Measurements from ENCODE around the gene CCL8. TPM values are rescaled to one million over a fixed set of nuclear protein-coding genes. Genes with fewer than 3 reads are reported as not detected.
A peak's percentile ranks its signal among the peaks of the same experiment; 100 is the strongest.

The CCL8 gene
- total and polyA plus RNA-seq, 4 experiments from 2014 or later, result not detected

DNA sequence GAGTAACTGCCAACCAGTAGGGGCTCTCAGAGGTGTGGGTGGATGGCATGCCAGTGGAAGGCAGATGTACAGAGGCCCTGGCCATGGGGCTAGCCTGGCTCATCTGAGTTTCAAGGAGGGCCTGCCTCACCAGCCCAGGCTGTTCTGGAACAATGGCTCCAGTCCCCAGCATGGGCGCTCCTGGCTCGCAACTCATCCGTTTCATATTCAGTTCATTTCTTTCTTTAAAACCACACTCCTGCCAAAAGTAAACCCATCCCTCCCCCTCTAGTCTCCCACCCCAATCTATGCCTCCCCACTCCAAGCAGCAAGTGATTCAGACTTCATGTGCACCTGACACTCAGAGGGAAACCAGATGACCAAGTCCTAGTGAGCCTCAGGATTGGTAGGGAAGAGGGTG is 39.4 kb downstream of the CCL8 start:
- Histone ChIP-seq H3K27ac (ENCODE audit: low read depth, low read length) (no peak overlapping the region), H3K36me3 (ENCODE audit: insufficient read depth, low read length) (no peaks in the 10 kb centered on the region), H3K9me3 (ENCODE audit: control insufficient read depth in 1 of 2, low read length in 2 of 2) (no peaks in the 10 kb centered on the region), H3K27me3 (ENCODE audit: insufficient read depth, low read length) (peaks cover 5% of the 10 kb centered on the region), H3K4me3 (ENCODE audit: low read length in 2 of 2) (no peak overlapping the region), H3K4me1 (ENCODE audit: insufficient read depth, low read length) (no peaks in the 10 kb centered on the region)
- H3K4me1 Mint-ChIP-seq, result no peaks in the 10 kb centered on the region
- peaks cover 10 to 13% of the 10 kb centered on the region in 2 donors for H3K27me3 Mint-ChIP-seq
- ChIA-PET POLR2A (ENCODE audit: partially characterized antibody) (no interaction called here), CTCF (ENCODE audit: partially characterized antibody) (no interaction called here)
- peaks cover 0 to 2% (median 0%) of the 10 kb centered on the region in 8 donors for H3K9me3 Mint-ChIP-seq
- no peak overlapping the region for H3K27ac Mint-ChIP-seq
- H3K36me3 Mint-ChIP-seq, result no peaks in the 10 kb centered on the region
- H3K4me3 Mint-ChIP-seq, result no peak overlapping the region
- no peak for DNase-seq
- intact Hi-C loops (cut with micrococcal nuclease), result no loop called here

DNA sequence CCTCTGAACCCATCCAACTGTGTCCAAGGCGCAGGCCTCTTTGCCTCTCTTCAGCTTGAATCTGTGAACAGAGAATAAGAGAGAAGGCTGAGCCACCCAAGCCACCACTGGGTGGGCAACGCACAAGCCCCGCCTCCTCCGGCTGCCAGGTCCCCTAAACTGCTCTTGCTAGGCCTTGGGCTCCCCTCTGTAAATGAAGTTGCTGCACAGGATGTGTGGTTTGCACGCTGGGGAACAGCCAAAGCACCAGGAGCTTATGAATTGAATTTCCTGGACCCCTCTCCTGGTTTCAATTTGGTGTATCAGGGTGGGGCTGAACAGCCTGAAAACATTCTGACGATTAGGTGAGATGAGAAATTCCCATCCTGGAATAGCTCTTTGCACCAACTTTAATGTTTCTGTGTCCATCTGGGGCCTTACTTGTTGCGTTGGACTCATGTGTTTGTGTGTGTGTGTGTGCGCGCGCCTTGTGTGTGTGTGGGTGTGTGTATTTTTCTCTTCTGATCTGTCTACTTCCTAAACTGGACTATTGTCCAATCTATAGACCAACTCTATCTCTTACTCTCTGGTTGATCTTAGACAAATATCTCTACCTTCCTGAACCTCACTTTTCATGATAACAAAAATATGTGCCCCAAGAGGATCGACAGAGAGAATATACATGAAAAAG is 41.5 kb downstream of the CCL8 start:
- Mint-ChIP-seq H3K9me3 (no peaks in the 10 kb centered on the region), H3K27ac (no peak overlapping the region), H3K4me3 (no peak overlapping the region), H3K36me3 (no peaks in the 10 kb centered on the region), H3K27me3 (peaks cover 7 to 13% of the 10 kb centered on the region in 2 donors), H3K4me1 (peaks cover 5 to 10% (median 6%) of the 10 kb centered on the region in 4 donors)
- H3K27ac ChIP-seq (ENCODE audit: low read depth, low read length), result no peak overlapping the region
- no peaks in the 10 kb centered on the region for H3K36me3 ChIP-seq (ENCODE audit: insufficient read depth, low read length)
- ChIA-PET CTCF (ENCODE audit: partially characterized antibody) (interaction anchor here (0.6 to 3.9 kb wide), 17 partner anchors 8 to 610 kb away, joined by 3 to 40 read pairs (median 4); no protein-coding TSS in a partner anchor), POLR2A (ENCODE audit: partially characterized antibody) (no interaction called here)
- no peaks in the 10 kb centered on the region for H3K4me1 ChIP-seq (ENCODE audit: insufficient read depth, low read length)
- DNase-seq, result no peak
- H3K4me3 ChIP-seq (ENCODE audit: low read length in 2 of 2), result no peak overlapping the region
- intact Hi-C loops (cut with micrococcal nuclease), result no loop called here
- no peaks in the 10 kb centered on the region for H3K9me3 ChIP-seq (ENCODE audit: control insufficient read depth in 1 of 2, low read length in 2 of 2)
- peaks cover 5% of the 10 kb centered on the region for H3K27me3 ChIP-seq (ENCODE audit: insufficient read depth, low read length)

DNA sequence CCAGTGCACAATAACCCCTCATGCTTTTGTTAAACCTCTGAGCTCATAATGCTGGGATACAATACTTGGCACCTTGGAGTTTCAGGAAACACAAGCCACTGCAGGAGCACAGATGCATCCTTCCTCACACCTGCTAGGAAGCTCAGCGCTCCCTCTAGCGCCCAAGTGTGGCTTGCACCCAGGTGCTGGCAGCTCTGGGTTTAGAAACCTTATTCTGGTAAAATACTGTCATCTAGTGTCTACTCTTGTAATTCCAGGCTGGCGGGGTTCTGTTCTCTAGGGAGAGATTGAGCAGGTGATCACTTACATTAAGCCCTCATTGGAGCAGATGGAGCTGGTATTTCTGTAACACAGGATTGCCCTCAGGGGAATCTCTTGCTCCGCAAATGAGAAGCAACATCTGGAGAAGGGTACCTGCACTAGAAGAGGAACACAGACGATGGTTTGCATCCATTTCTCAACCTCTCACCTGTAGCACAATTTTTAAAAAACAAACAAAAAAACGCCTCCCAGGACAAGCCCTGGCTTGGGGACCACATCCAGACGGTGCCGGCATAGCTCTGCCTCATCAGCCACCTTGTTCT is 42.3 kb downstream of the CCL8 start:
- peak in 4 of 5 donors; percentile 31 to 42 (median 31) for DNase-seq
- ChIA-PET CTCF (ENCODE audit: partially characterized antibody) (interaction anchor here (0.7 to 3.9 kb wide), 16 partner anchors 9 to 611 kb away, joined by 3 to 40 read pairs (median 3); no protein-coding TSS in a partner anchor), POLR2A (ENCODE audit: partially characterized antibody) (no interaction called here)
- Histone ChIP-seq H3K4me3 (ENCODE audit: low read length in 2 of 2) (no peak overlapping the region), H3K9me3 (ENCODE audit: control insufficient read depth in 1 of 2, low read length in 2 of 2) (no peaks in the 10 kb centered on the region), H3K36me3 (ENCODE audit: insufficient read depth, low read length) (no peaks in the 10 kb centered on the region), H3K4me1 (ENCODE audit: insufficient read depth, low read length) (no peaks in the 10 kb centered on the region), H3K27me3 (ENCODE audit: insufficient read depth, low read length) (peaks cover 5% of the 10 kb centered on the region), H3K27ac (ENCODE audit: low read depth, low read length) (no peak overlapping the region)
- Mint-ChIP-seq H3K27ac (no peak overlapping the region), H3K9me3 (no peaks in the 10 kb centered on the region), H3K4me1 (peaks cover 5 to 11% (median 6%) of the 10 kb centered on the region in 4 donors), H3K27me3 (peaks cover 5 to 13% of the 10 kb centered on the region in 2 donors), H3K4me3 (no peak overlapping the region), H3K36me3 (no peaks in the 10 kb centered on the region)
- intact Hi-C loops (cut with micrococcal nuclease), result no loop called here

DNA sequence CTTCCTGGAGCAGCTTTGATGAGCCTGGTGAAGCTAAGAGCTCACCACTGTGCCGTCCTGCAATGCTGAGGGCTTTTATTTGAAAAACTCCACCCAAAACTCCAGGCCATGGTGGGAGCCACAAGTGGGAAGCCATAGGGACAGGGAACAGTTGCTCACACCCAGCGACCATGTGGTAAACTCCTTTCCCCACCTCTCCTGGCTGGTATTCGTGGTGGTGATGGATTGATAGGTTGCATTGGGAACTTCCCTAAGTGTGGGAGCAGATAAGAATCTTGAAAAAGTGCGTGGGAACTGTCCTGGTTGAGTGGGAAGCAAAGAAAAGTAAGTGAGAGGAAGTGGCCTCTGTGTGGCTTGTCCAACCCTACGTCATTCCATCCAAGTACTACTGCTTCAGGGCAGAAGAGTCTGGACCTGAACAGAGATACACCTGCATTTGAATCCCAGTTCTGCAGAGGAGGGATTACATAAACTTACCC is 44.0 kb downstream of the CCL8 start, which contains the start of gene CCL1:
Gene CCL1 (minus strand): TSS at position 51 of the 479 bp plus-strand sequence. CDS start 72 bp downstream, outside the sequence.
- POLR2A ChIA-PET (ENCODE audit: partially characterized antibody), result no interaction called here
- no peaks in the 10 kb centered on the region for H3K9me3 Mint-ChIP-seq
- CTCF ChIA-PET (ENCODE audit: partially characterized antibody), result interaction anchor here (1.0 to 3.9 kb wide), 3 partner anchors 9 to 162 kb away, joined by 3 to 40 read pairs (median 3); no protein-coding TSS in a partner anchor
- Histone ChIP-seq H3K36me3 (ENCODE audit: insufficient read depth, low read length) (no peaks in the 10 kb centered on the region), H3K4me3 (ENCODE audit: low read length in 2 of 2) (no peak within 1 kb of the TSS), H3K27me3 (ENCODE audit: insufficient read depth, low read length) (peaks cover 5% of the 10 kb centered on the region), H3K9me3 (ENCODE audit: control insufficient read depth in 1 of 2, low read length in 2 of 2) (no peaks in the 10 kb centered on the region), H3K27ac (ENCODE audit: low read depth, low read length) (no peak within 1 kb of the TSS), H3K4me1 (ENCODE audit: insufficient read depth, low read length) (no peaks in the 10 kb centered on the region)
- no peak within 1 kb of the TSS for H3K4me3 Mint-ChIP-seq
- H3K4me1 Mint-ChIP-seq, result peaks cover 5 to 11% (median 6%) of the 10 kb centered on the region in 4 donors
- peaks cover 0 to 11% of the 10 kb centered on the region in 2 donors for H3K27me3 Mint-ChIP-seq
- DNase-seq, result no peak
- no peaks in the 10 kb centered on the region for H3K36me3 Mint-ChIP-seq
- no peak within 1 kb of the TSS for H3K27ac Mint-ChIP-seq
- intact Hi-C loops (cut with micrococcal nuclease), result no loop called here

DNA sequence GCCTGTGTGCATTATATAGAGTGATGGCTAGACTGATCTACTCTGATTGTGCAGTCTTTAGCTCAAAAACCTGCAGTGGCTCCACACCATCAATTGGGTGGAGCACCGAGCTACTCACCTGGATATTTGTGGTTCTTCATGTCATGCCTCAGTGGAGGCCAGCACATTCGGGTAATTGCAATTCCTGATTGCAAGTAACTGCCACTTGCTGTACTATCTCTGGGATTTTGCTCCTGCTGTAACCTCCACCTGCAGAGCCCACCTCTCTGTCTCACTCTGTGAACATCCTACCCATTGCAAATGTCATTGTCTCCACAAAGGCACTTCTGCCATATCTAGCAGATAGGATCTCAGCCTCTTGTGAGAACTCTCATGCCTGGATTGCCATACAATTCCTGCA is 45.5 kb downstream of the CCL8 start:
- no peak overlapping the region for H3K27ac ChIP-seq (ENCODE audit: low read depth, low read length)
- Mint-ChIP-seq H3K36me3 (no peaks in the 10 kb centered on the region), H3K4me1 (peaks cover 5 to 11% (median 6%) of the 10 kb centered on the region in 4 donors), H3K27ac (no peak overlapping the region), H3K9me3 (no peaks in the 10 kb centered on the region), H3K27me3 (peaks cover 3 to 10% of the 10 kb centered on the region in 2 donors), H3K4me3 (no peak overlapping the region)
- ChIA-PET POLR2A (ENCODE audit: partially characterized antibody) (no interaction called here), CTCF (ENCODE audit: partially characterized antibody) (no interaction called here)
- H3K4me1 ChIP-seq (ENCODE audit: insufficient read depth, low read length), result no peaks in the 10 kb centered on the region
- no peak overlapping the region for H3K4me3 ChIP-seq (ENCODE audit: low read length in 2 of 2)
- H3K36me3 ChIP-seq (ENCODE audit: insufficient read depth, low read length), result no peaks in the 10 kb centered on the region
- H3K9me3 ChIP-seq (ENCODE audit: control insufficient read depth in 1 of 2, low read length in 2 of 2), result no peaks in the 10 kb centered on the region
- intact Hi-C loops (cut with micrococcal nuclease), result no loop called here
- H3K27me3 ChIP-seq (ENCODE audit: insufficient read depth, low read length), result peaks cover 5% of the 10 kb centered on the region
- no peak for DNase-seq

DNA sequence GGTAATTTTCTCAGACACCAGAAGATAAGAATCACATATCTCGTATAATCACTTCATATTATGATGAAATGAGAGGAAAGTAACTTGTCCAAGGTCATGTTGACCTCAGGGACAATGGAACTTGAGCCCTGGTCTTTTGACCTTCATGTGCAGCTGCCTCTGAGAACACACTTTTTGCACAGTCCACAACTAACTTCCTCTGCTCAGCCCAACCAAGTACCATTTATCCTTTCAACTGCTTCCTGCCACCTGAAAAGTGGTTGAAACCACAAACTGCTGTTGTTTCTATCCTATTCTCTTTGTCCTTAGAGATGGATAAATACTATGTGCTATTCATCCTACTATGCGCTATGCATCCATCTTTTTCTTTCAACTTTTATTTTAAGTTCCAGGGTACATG is 46.1 kb downstream of the CCL8 start:
- peaks cover 5 to 10% of the 10 kb centered on the region in 2 donors for H3K27me3 Mint-ChIP-seq
- Histone ChIP-seq H3K4me3 (ENCODE audit: low read length in 2 of 2) (no peak overlapping the region), H3K27me3 (ENCODE audit: insufficient read depth, low read length) (peaks cover 5% of the 10 kb centered on the region), H3K36me3 (ENCODE audit: insufficient read depth, low read length) (no peaks in the 10 kb centered on the region), H3K27ac (ENCODE audit: low read depth, low read length) (no peak overlapping the region), H3K4me1 (ENCODE audit: insufficient read depth, low read length) (no peaks in the 10 kb centered on the region), H3K9me3 (ENCODE audit: control insufficient read depth in 1 of 2, low read length in 2 of 2) (no peaks in the 10 kb centered on the region)
- DNase-seq, result no peak
- no peaks in the 10 kb centered on the region for H3K36me3 Mint-ChIP-seq
- H3K9me3 Mint-ChIP-seq, result no peaks in the 10 kb centered on the region
- CTCF ChIA-PET (ENCODE audit: partially characterized antibody), result no interaction called here
- intact Hi-C loops (cut with micrococcal nuclease), result no loop called here
- H3K4me1 Mint-ChIP-seq, result peaks cover 5 to 11% (median 6%) of the 10 kb centered on the region in 4 donors
- POLR2A ChIA-PET (ENCODE audit: partially characterized antibody), result no interaction called here
- H3K4me3 Mint-ChIP-seq, result no peak overlapping the region
- H3K27ac Mint-ChIP-seq, result no peak overlapping the region

DNA sequence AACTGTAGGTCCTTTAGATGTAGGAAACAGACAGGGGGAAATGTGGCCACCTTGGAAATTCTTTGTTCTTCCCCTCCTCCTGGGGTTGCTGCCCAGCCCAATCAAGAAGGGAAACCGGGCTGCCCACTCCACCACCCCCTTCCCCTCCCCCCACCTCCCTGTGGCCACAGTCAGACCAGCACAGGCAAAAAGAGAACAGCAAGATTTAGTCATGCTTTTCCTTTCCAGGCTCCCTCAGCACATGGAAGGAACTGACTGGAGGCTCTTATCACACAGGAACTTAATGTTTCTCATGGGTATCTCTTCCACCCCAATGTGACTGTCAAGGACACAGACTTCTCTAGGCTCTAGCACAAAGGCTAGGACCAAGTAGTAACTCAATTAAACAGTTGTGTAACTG is 46.8 kb downstream of the CCL8 start:
- H3K4me1 Mint-ChIP-seq, result peaks cover 5 to 11% (median 6%) of the 10 kb centered on the region in 4 donors
- no peaks in the 10 kb centered on the region for H3K9me3 Mint-ChIP-seq
- H3K36me3 Mint-ChIP-seq, result no peaks in the 10 kb centered on the region
- Histone ChIP-seq H3K27ac (ENCODE audit: low read depth, low read length) (no peak overlapping the region), H3K27me3 (ENCODE audit: insufficient read depth, low read length) (peaks cover 5% of the 10 kb centered on the region), H3K4me3 (ENCODE audit: low read length in 2 of 2) (no peak overlapping the region), H3K9me3 (ENCODE audit: control insufficient read depth in 1 of 2, low read length in 2 of 2) (no peaks in the 10 kb centered on the region), H3K4me1 (ENCODE audit: insufficient read depth, low read length) (no peaks in the 10 kb centered on the region), H3K36me3 (ENCODE audit: insufficient read depth, low read length) (no peaks in the 10 kb centered on the region)
- DNase-seq, result no peak
- H3K27ac Mint-ChIP-seq, result no peak overlapping the region
- POLR2A ChIA-PET (ENCODE audit: partially characterized antibody), result no interaction called here
- peaks cover 5 to 10% of the 10 kb centered on the region in 2 donors for H3K27me3 Mint-ChIP-seq
- H3K4me3 Mint-ChIP-seq, result no peak overlapping the region
- intact Hi-C loops (cut with micrococcal nuclease), result no loop called here
- CTCF ChIA-PET (ENCODE audit: partially characterized antibody), result no interaction called here
